ENCODE data around the gene CHTOP.
"Not testable (repeated sequence)": the region's sequence is repeated elsewhere in the genome, so short reads cannot be mapped to it uniquely, and the experiment has no call there.

Gene CHTOP

GRCh38 chr1:153633754-153634665, at the start of gene CHTOP:
CHTOP (plus strand) TSS chr1:153634066; CDS start chr1:153636589, 2,523 bp downstream.
- peak within 1 kb of the TSS; percentile 98 to 100 (median 99) for H3K27ac ChIP-seq
- H4K20me1 ChIP-seq: peaks cover 0 to 17% (median 0%) of the 10 kb centered on the region in 11 experiments; a peak in 8 of 22 replicates
- H3K36me3 ChIP-seq: peaks cover 36 to 60% (median 40%) of the 10 kb centered on the region in 11 experiments
- peak within 1 kb of the TSS; percentile 98 to 100 (median 99) for H3K9ac ChIP-seq
- H3K27me3 ChIP-seq: no peaks in the 10 kb centered on the region
- no peak for TF ChIP-seq Cebpa-rat (IDR thresholded peaks at IDR 0.05)
- H3K9me3 ChIP-seq (replicated peaks in 1 of 11): peaks cover 0 to 14% (median 3%) of the 10 kb centered on the region in 11 experiments; a peak in 6 of 22 replicates
- H3K4me2 ChIP-seq: peak within 1 kb of the TSS; percentile 76 to 96 (median 91)
- H3K4me1 ChIP-seq: peaks cover 65 to 72% (median 70%) of the 10 kb centered on the region in 10 experiments
- peak within 1 kb of the TSS; percentile 71 to 85 (median 80) for H3K4me3 ChIP-seq

- H3K9me3 ChIP-seq (replicated peaks in 1 of 11): no peaks in the 10 kb centered on the region
- no peaks in the 10 kb centered on the region for H4K20me1 ChIP-seq
- H3K27me3 ChIP-seq: no peaks in the 10 kb centered on the region
- no peak for TF ChIP-seq Cebpa-rat (IDR thresholded peaks at IDR 0.05)
- no peak overlapping the region for H3K9ac ChIP-seq
- peaks cover 9 to 27% (median 21%) of the 10 kb centered on the region in 10 experiments for H3K4me1 ChIP-seq
- no peak overlapping the region for H3K4me3 ChIP-seq
- H3K4me2 ChIP-seq: no peak overlapping the region
- no peaks in the 10 kb centered on the region for H3K36me3 ChIP-seq
- no peak overlapping the region for H3K27ac ChIP-seq
Measured at GRCh38 chr1:153585006-153585405, 48.9 kb upstream of the CHTOP start.

GRCh38 chr1:153586347-153586746, 47.5 kb upstream of the CHTOP start:
- Histone ChIP-seq H3K27ac (0 out of 22 replicates have a peak overlapping the region, but pooled peaks of 1 of the 11 experiments have one; percentile 8), H3K4me2 (peak overlapping the region in 4 of 11 experiments; percentile 34 to 64 (median 60); a peak in 6 of 22 replicates), H3K9me3 (replicated peaks in 1 of 11) (no peaks in the 10 kb centered on the region), H3K9ac (0 out of 22 replicates have a peak overlapping the region, but pooled peaks of 1 of the 11 experiments have one; percentile 13), H3K4me3 (no peak overlapping the region), H3K4me1 (peaks cover 9 to 27% (median 21%) of the 10 kb centered on the region in 10 experiments), H3K27me3 (no peaks in the 10 kb centered on the region), H3K36me3 (no peaks in the 10 kb centered on the region), H4K20me1 (no peaks in the 10 kb centered on the region)
- TF ChIP-seq Cebpa-rat (IDR thresholded peaks at IDR 0.05): no peak

GRCh38 chr1:153587314-153587713, 46.6 kb upstream of the CHTOP start:
- no peak for TF ChIP-seq Cebpa-rat (IDR thresholded peaks at IDR 0.05)
- Histone ChIP-seq H3K9ac (no peak overlapping the region), H3K9me3 (replicated peaks in 1 of 11) (no peaks in the 10 kb centered on the region), H3K4me2 (peak overlapping the region in 9 of 11 experiments; percentile 34 to 64 (median 55); a peak in 19 of 22 replicates), H3K4me1 (peaks cover 9 to 27% (median 21%) of the 10 kb centered on the region in 10 experiments), H4K20me1 (no peaks in the 10 kb centered on the region), H3K36me3 (no peaks in the 10 kb centered on the region), H3K4me3 (no peak overlapping the region), H3K27me3 (no peaks in the 10 kb centered on the region), H3K27ac (peak overlapping the region in 2 of 11 experiments; percentile 12 to 22; a peak in 2 of 22 replicates)

GRCh38 chr1:153588033-153588432, 45.8 kb upstream of the CHTOP start:
- Histone ChIP-seq H3K4me1 (peaks cover 9 to 31% (median 21%) of the 10 kb centered on the region in 10 experiments), H3K4me2 (peak overlapping the region in 9 of 11 experiments; percentile 34 to 64 (median 55); a peak in 14 of 22 replicates)
- H3K9ac ChIP-seq; H3K4me3 ChIP-seq; H3K27ac ChIP-seq; H3K27me3 ChIP-seq; H3K9me3 ChIP-seq (replicated peaks in 1 of 11); H4K20me1 ChIP-seq; H3K36me3 ChIP-seq: not testable (repeated sequence)

GRCh38 chr1:153588482-153588881, 45.4 kb upstream of the CHTOP start:
- H3K9ac ChIP-seq: no peak overlapping the region
- no peak overlapping the region for H3K27ac ChIP-seq
- no peaks in the 10 kb centered on the region for H4K20me1 ChIP-seq
- peak overlapping the region in 8 of 11 experiments; percentile 8 to 64 (median 46); a peak in 5 of 22 replicates for H3K4me2 ChIP-seq
- H3K9me3 ChIP-seq (replicated peaks in 1 of 11): no peaks in the 10 kb centered on the region
- H3K4me3 ChIP-seq: no peak overlapping the region
- H3K36me3 ChIP-seq: no peaks in the 10 kb centered on the region
- H3K27me3 ChIP-seq: no peaks in the 10 kb centered on the region
- peaks cover 9 to 32% (median 21%) of the 10 kb centered on the region in 10 experiments for H3K4me1 ChIP-seq
- TF ChIP-seq Cebpa-rat (IDR thresholded peaks at IDR 0.05): no peak

- Histone ChIP-seq H3K4me2 (no peak overlapping the region), H3K27me3 (no peaks in the 10 kb centered on the region), H3K9me3 (replicated peaks in 1 of 11) (no peaks in the 10 kb centered on the region), H3K4me1 (peaks cover 12 to 34% (median 27%) of the 10 kb centered on the region in 10 experiments), H3K27ac (no peak overlapping the region), H3K9ac (no peak overlapping the region), H3K4me3 (no peak overlapping the region), H4K20me1 (no peaks in the 10 kb centered on the region), H3K36me3 (no peaks in the 10 kb centered on the region)
- no peak for TF ChIP-seq Cebpa-rat (IDR thresholded peaks at IDR 0.05)
Measured at GRCh38 chr1:153592748-153593147, 41.1 kb upstream of the CHTOP start.

- no peaks in the 10 kb centered on the region for H4K20me1 ChIP-seq
- no peak for TF ChIP-seq Cebpa-rat (IDR thresholded peaks at IDR 0.05)
- no peaks in the 10 kb centered on the region for H3K36me3 ChIP-seq
- no peaks in the 10 kb centered on the region for H3K9me3 ChIP-seq (replicated peaks in 1 of 11)
- H3K27me3 ChIP-seq: no peaks in the 10 kb centered on the region
- H3K9ac ChIP-seq: peak overlapping the region in 5 of 11 experiments; percentile 17 to 88 (median 83); a peak in 5 of 22 replicates
- peak overlapping the region; percentile 39 to 97 (median 91) for H3K4me2 ChIP-seq
- H3K27ac ChIP-seq: peak overlapping the region in 10 of 11 experiments; percentile 91 to 99 (median 96); a peak in 20 of 22 replicates
- H3K4me1 ChIP-seq: peaks cover 51 to 64% (median 61%) of the 10 kb centered on the region in 10 experiments
- H3K4me3 ChIP-seq: no peak overlapping the region
Measured at GRCh38 chr1:153597206-153597605, 36.7 kb upstream of the CHTOP start.

All from BLaER1 treated with 17β-estradiol and CSF1 and Interleukin-3, amounts not matched to agents 10 nM and 100 nM (cell line).